GM12801 (cell line): ENCODE results near the gene CEP41.

Experiments
- CTCF ChIP-seq: IDR thresholded peaks from one replicate; pipeline ENCODE4 v1.5.1; 2011; ENCODE audit warnings: control low read depth; ENCODE audit not compliant: insufficient read length; ENCODE audit errors: extremely low read depth

Gene CEP41

GRCh38 chr7:130358471-130358870 lies 82.3 kb downstream of the CEP41 start:
- TF ChIP-seq CTCF = no peak

DNA sequence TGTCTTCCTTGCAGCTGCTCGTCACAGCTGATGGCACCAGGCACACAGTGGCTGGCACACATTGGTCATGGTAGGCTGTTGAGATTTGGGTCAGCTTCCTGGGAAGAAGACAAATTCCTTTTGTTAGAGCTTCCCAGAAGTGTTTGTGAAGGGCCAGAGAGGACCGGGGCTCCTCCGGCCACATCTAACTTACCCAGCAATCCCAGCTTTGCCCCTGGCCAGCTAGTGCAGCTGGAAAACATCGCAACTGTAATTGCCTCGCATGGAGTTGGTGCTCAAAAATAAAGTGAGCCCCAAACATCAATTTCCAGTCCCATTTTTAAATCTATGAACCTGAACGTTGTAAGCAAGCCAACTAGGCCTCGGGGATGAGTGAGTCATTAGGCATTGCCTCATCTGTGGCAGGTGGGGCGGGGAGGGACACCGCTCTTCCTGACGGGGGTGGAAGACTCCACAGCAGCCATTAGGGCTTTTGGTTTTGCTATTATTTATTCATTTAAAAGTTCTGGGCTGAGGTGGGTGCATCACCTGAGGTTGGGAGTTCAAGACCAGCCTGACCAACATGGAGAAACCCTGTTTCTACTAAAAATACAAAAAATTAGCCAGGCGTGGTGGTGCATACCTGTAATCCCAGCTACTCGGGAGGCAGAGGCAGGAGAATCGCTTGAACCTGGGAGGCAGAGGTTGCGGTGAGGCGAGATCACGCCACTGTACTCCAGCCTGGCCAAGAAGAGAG lies 83.8 kb downstream of the CEP41 start:
- TF ChIP-seq CTCF = no peak

- no peak for TF ChIP-seq CTCF
These were observed 84.5 kb downstream of the CEP41 start for GRCh38 chr7:130356121-130356875.

GRCh38 chr7:130353196-130353595 lies 87.6 kb downstream of the CEP41 start:
- no peak for TF ChIP-seq CTCF

GRCh38 chr7:130352194-130353074 lies 88.4 kb downstream of the CEP41 start:
- no peak for TF ChIP-seq CTCF

DNA sequence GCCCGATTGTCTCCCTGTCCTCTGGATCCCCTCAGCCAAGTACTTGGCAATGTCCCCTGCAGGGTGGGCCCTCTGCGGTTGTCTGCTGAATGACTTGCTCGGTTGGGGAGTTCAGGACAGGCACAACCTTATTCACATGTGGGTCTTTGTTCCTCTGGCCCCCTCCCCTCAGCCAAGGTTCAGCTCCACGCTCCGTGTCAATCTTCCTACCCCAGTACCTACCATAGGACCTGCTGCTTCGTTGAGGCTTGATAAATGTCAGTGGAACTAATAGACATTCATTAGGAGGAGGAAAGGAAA lies 89.1 kb downstream of the CEP41 start:
- no peak for TF ChIP-seq CTCF
